Measurements from ENCODE around the gene AGAP3.

The AGAP3 gene

DNA sequence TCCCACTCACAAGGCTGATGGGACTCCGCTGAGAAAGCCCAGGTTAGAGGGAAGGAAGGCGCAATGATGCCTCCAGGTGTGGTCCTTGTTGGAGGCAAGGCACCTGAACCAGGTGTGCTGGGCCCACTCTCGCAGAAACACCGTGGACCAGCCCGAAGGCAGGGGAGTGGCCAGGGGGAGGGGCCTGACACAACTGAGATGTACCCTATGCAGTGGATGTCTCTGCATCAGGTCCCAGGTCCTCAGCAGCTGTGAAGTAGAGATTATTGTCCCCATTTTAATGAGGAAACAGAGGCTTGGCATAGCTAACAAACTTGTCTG lies 49.2 kb downstream of the AGAP3 start:
- DNase-seq (ENCODE audit: low read depth): no peak

DNA sequence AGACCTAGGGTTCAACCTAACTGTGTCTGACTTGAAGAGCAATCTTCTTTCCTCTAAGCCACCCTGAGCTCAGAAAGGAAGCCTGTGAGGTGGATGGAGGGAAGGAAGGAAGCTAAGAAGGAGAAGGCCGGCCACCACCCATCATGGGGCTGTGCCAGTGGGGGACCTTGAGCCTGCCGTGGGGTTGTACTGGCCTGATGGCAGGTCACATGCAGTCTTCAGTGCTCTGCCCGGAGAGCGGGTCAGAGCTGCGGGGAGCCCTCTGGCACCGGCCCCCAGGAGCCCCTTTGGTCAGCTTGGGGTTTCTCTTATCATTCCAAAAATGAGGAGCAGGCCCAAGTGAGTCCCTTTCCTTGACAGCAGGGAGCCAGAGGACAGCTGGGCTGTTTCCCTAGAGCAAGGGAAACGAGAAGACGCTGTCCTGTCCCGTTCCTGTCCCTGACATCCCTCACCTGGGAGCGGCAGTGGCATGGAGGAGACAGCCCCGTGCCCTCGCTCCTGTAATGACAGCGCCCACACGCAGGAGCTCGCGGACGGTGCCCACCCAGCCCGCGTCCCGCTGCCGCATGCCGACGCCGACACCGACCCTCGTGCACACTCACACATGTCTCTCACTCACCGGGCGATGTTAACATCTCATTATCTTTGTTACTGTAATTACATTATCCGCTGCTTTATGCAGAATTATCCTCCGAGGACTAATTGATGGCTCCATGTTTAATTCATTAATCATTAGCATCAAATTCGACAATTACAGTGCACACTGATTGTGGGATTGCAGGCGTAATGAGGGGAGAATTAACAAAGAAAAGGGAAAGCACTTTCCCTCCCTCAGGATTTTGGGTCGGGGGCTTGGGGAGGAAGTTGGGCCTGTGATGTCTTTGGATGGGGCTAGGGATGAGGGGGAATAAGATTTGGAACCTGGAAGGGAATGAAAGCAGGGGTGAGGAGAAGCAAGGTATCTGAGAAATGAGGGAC lies 49.9 kb downstream of the AGAP3 start:
- no peak for DNase-seq (ENCODE audit: low read depth)

DNA sequence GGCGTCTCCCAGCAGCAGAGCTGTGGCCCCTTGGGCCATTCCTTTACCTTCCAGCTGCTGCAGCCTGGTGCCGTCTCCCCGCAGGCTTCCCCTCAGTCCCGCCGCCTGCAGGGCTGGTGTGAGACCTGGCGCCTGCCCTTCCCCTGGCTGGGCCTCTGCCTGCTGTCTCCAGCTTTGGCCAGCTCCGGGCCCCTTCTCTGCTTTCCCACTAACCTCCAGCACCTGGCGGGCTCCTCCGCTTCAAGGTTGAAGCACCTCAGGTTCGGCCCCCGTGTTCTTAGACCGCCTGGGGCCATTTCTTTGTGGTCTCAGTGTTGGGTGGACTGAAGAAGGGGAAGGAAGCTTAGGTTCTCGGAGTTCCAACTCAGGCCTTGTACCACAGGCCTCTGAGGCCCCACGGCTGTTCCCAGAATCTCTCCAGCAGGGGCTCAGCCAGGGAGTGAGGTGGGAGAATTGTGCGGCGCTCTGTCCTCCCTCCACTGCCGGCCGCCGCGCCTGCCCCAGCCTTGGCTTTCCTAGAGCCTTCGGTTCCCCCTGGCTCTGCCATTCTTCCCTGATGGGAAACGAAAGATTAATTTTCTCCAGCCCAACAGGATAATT lies 50.9 kb downstream of the AGAP3 start:
- no peak for DNase-seq (ENCODE audit: low read depth)

- DNase-seq (ENCODE audit: low read depth): no peak
Observed at GRCh38 chr7:151137791-151138152, 51.5 kb downstream of the AGAP3 start.

DNA sequence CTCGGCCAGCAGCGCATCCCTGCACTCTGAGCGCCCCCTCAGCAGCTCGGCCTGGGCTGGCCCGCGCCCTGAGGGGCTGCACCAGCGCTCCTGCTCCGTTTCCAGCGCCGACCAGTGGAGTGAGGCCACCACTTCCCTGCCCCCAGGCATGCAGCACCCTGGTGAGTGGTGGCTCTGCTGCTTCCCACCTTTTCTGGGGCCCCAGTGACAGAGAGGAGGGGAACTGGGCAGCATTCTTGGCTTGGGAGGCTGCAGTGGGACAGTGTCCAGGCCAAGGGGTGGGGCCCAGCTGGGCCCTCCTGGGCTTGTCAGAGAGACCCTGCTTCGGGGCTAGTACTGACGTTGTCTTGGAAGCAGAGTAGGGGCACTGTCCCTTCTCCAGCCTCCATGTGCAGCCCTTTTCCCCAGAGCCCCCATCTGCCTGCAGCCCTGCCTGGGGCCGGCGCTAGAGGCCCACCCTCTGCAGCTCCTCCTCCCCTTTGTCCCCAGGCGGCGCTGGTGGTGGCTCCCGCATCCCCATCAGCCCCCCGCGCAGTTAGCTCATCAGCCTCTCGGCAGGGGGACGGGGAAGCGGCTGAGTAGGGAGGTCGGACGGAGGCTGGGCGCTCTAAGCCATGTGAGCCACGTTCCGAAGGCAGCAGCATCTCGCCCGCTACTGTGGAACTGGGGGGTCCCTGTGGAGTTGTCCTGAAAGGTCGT lies 52.0 kb downstream of the AGAP3 start:
- no peak for DNase-seq (ENCODE audit: low read depth)

GRCh38 chr7:151139071-151139790 lies 53.0 kb downstream of the AGAP3 start:
- no peak for DNase-seq (ENCODE audit: low read depth)

- no peak for DNase-seq (ENCODE audit: low read depth)
Observed at GRCh38 chr7:151139791-151140190, 53.5 kb downstream of the AGAP3 start.

GRCh38 chr7:151140826-151141225 lies 54.6 kb downstream of the AGAP3 start:
- no peak for DNase-seq (ENCODE audit: low read depth)

GRCh38 chr7:151141311-151141854 lies 55.1 kb downstream of the AGAP3 start:
- no peak for DNase-seq (ENCODE audit: low read depth)

- no peak for DNase-seq (ENCODE audit: low read depth)
Observed at GRCh38 chr7:151141855-151142685, 55.8 kb downstream of the AGAP3 start.

DNA sequence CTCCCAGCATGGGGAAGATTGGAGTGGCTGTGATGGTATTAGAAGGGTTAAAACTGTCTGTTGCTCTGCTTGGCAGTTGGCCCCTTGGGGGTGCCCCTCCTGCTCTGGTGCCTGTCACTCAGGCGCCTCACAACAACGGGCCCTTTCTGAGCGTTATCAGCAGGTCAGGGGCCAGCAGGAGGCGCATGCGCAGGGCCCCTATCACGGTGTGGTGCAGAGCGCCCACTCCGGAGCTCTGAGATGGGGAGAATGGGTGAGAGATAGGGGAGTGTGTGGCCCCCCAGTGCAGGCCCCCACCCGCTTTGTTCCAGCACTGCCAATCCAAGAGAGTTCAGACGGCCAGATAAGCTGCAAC lies 56.4 kb downstream of the AGAP3 start:
- DNase-seq (ENCODE audit: low read depth): no peak

- no peak for DNase-seq (ENCODE audit: low read depth)
Observed at GRCh38 chr7:151143261-151144015, 57.2 kb downstream of the AGAP3 start.

GRCh38 chr7:151144387-151144786 lies 58.1 kb downstream of the AGAP3 start:
- no peak for DNase-seq (ENCODE audit: low read depth)

DNA sequence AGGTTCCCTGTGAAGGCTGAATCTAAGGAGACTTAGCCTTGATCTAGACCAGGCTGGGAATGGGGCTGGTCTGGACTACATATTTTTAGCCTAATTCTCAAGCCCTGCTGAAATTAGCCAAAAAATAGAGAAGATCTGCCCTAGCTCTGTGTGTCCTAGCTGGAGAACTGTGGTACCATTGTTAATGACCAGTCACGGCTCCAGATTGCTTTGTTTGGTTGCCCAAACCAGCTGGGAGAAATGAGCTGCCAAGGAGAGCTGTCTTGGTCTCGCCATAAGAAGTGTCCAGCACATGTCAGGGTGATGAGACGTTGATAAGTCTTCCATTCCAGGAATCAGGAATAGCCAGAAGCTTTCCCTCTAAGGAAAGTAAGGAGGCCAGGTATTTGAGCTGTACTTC lies 60.5 kb downstream of the AGAP3 start:
- no peak for DNase-seq (ENCODE audit: low read depth)

DNA sequence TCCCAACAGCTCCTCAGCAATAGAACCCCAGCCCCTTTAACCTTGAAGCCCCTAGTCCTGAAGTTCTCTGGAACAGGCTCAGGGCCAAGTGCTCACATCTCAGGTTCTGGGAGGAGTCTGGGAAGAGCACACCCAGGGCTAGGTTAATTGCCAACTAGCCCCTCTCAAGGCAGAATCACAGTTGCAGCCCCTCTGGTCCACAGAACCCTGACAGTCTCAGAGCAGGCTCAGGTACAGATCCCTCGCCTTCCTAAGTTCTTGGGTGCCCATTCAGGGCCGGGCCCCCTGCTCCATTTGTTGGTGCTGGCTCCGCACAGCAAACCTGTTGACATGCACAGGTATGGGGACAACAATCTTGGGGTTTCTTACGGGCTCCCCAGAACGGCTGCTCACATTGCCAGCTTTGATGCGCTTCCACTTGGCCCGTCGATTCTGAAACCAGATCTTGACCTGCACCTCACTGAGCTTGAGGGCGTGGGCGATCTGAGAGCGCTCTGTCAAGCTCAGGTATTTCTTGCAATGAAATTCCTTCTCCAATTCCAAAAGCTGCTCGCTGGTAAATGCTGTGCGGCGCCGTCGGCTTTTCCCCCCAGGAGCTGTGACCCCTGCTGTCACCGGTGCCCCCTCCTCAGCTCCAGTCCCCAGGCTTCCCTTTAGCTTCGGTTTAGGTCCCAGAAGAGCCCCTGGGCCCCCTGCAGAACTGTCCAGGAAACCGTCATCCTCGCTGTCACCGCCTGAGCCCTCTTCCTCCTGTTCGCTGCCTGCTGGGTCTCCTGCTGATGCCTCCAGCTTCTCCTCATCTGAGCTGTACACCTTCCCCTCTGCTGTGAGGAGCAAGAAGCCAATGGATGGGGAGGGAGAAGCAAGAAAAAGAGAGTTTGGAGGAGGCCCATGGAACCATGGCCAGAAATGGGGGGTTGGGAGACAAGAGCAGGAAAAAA lies 62.3 kb downstream of the AGAP3 start:
- DNase-seq (ENCODE audit: low read depth): no peak

DNA sequence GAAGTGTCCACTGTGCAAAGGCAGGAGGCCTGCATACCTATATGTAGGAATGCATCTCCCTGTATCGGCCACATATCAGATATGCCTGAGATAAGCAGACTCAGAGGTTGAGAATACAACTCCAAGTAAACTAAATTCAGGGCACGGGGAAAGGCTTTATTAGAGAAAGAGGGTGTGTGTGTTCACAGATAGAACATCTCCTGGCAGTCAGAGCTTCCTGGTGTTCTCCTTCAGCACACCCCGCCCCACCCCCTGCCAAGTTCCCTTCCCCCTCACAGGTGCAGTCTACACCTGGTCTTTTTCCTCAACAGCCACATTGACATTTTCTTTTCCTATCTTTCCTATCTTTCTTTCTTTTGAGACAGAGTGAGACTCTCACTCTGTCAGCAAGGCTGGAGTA lies 64.1 kb downstream of the AGAP3 start:
- DNase-seq (ENCODE audit: low read depth): no peak

- DNase-seq (ENCODE audit: low read depth): no peak
Observed at GRCh38 chr7:151152643-151153513, 66.6 kb downstream of the AGAP3 start.

- DNase-seq (ENCODE audit: low read depth): no peak
Observed at GRCh38 chr7:151157645-151158329, 71.5 kb downstream of the AGAP3 start.

Data from GM04504 (cell line).